ENCODE results near the gene SNAP29.

GRCh38 chr22:20814221-20814808, 44.5 kb upstream of the SNAP29 start:
- no peak for TF ChIP-seq CTCF (IDR thresholded peaks at IDR 0.05)
- no peak for TF ChIP-seq POLR2A (IDR thresholded peaks at IDR 0.05)

All from suprapubic skin (tissue), 3 donors.